Coronary artery (tissue), 2 donors: Measurements from ENCODE around the gene FHDC1.

Experiments
- DNase-seq: peaks from one replicate; pipeline ENCODE4 v3.0.0-alpha.2; 2017; ENCODE audit warnings: low spot score
- H3K27ac ChIP-seq, 2 donors: fragments of 200-600 bp; sonication (generic); one replicate each; pipeline ENCODE4 v1.5.1; 2016 to 2019
- H3K4me3 ChIP-seq: fragments of 200-600 bp; sonication (generic); 2 replicates; pipeline ENCODE4 v1.5.1; 2016; ENCODE audit warnings: mild to moderate bottlenecking, moderate library complexity
- CTCF ChIP-seq: fragments of 200-600 bp; sonication (generic); IDR thresholded peaks from one replicate; pipeline ENCODE4 v1.5.1; 2019; ENCODE audit warnings: antibody characterized with exemption

FHDC1 gene

GRCh38 chr4:152956650-152957436, 20.7 kb downstream of the FHDC1 start:
- peak overlapping the region in 1 of 2 donors; percentile 9 for H3K27ac ChIP-seq
- DNase-seq: no peak
- no peak overlapping the region for H3K4me3 ChIP-seq
- TF ChIP-seq CTCF: no peak

- no peak for DNase-seq
- peak overlapping the region in 1 of 2 donors; percentile 35 for H3K27ac ChIP-seq
Observed at GRCh38 chr4:152957437-152958171, 21.5 kb downstream of the FHDC1 start.

GRCh38 chr4:152959080-152959479, 23.0 kb downstream of the FHDC1 start:
- Histone ChIP-seq H3K27ac (no peak overlapping the region), H3K4me3 (no peak overlapping the region)
- DNase-seq: no peak
- TF ChIP-seq CTCF: no peak

More at GRCh38 chr4:152957437-152958171, 21.5 kb downstream of the FHDC1 start:
- H3K4me3 ChIP-seq: no peak overlapping the region
- no peak for TF ChIP-seq CTCF

- TF ChIP-seq CTCF: no peak
- DNase-seq: no peak
- Histone ChIP-seq H3K4me3 (no peak overlapping the region), H3K27ac (no peak overlapping the region)
Observed at GRCh38 chr4:152960082-152960481, 24.0 kb downstream of the FHDC1 start.

GRCh38 chr4:152961014-152961772, 25.1 kb downstream of the FHDC1 start:
- Histone ChIP-seq H3K27ac (peak overlapping the region; percentile 13 to 39), H3K4me3 (no peak overlapping the region)
- no peak for TF ChIP-seq CTCF
- no peak for DNase-seq

- H3K27ac ChIP-seq: no peak overlapping the region
- no peak for TF ChIP-seq CTCF
- DNase-seq: no peak
- H3K4me3 ChIP-seq: no peak overlapping the region
Observed at GRCh38 chr4:152961773-152962115, 25.6 kb downstream of the FHDC1 start.
